Measurements from ENCODE around the gene SNX33. TPM values are rescaled to one million over a fixed set of nuclear protein-coding genes. Genes with fewer than 3 reads are reported as not detected.

Gene SNX33
- total RNA-seq, 3 donors from 2014 or later (not counting 1 experiment from before 2014, with no cell fraction given) = 2.5 to 5.6 (median 5.1) TPM

DNA sequence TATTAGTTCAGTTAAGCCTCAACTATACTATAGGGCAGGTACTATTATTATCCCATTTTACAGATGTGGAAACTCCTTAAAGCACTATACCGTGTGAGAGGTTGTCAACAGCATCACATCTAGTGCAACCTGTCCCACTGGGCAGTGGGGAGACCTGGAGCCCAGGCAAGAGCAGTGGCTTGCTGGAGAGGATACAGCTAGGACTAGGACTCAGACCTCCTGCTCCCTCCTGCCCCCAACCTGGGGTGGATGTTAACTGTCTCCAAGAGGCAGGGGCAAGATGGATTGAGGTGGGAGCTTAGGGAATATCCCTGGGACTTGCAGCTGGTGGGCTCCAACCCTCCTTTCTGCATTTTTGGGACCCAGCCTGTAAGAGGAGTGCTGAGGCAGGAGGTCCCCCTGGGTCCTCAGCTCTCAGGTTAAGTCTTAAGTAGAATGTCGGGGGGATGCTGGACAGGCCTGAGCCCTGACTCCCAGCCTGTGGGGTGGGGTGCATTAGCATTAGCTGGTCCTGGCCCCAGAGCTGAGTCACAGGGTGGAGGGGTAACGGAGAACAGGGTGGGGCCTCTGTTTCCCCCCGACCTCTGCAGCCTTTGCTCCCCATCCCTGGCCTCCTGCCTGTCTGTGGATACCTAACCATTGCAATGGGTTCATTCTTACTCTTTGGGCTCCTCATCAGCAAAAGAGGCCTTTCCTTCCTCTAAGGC, 6.6 kb downstream of the SNX33 start:
- H3K9me3 Mint-ChIP-seq = no peaks in the 10 kb centered on the region
- Histone ChIP-seq H3K4me3 (ENCODE audit: low read length) (no peak overlapping the region), H3K36me3 (ENCODE audit: control insufficient read depth, insufficient read depth, low read length) (no peaks in the 10 kb centered on the region), H3K27me3 (ENCODE audit: control insufficient read depth, insufficient read depth, low read length) (no peaks in the 10 kb centered on the region), H3K4me1 (ENCODE audit: control insufficient read depth, insufficient read depth, low read length) (peaks cover 12% of the 10 kb centered on the region), H3K27ac (ENCODE audit: low read length) (no peak overlapping the region), H3K9me3 (ENCODE audit: control insufficient read depth, insufficient read depth, low read length) (no peaks in the 10 kb centered on the region)
- TF ChIP-seq, protein P1, sequence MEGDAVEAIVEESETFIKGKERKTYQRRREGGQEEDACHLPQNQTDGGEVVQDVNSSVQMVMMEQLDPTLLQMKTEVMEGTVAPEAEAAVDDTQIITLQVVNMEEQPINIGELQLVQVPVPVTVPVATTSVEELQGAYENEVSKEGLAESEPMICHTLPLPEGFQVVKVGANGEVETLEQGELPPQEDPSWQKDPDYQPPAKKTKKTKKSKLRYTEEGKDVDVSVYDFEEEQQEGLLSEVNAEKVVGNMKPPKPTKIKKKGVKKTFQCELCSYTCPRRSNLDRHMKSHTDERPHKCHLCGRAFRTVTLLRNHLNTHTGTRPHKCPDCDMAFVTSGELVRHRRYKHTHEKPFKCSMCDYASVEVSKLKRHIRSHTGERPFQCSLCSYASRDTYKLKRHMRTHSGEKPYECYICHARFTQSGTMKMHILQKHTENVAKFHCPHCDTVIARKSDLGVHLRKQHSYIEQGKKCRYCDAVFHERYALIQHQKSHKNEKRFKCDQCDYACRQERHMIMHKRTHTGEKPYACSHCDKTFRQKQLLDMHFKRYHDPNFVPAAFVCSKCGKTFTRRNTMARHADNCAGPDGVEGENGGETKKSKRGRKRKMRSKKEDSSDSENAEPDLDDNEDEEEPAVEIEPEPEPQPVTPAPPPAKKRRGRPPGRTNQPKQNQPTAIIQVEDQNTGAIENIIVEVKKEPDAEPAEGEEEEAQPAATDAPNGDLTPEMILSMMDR (IDR thresholded peaks at IDR 0.05) = no peak
- DNase-seq (no peak), ATAC-seq (no peak)
- no peaks in the 10 kb centered on the region for H3K27me3 Mint-ChIP-seq (ENCODE audit: low read depth in 2 of 2)
- peaks cover 17 to 23% of the 10 kb centered on the region in 2 donors for H3K4me1 Mint-ChIP-seq
- H3K27ac Mint-ChIP-seq = no peak overlapping the region
- intact Hi-C loops (cut with micrococcal nuclease) = no loop called here
- H3K4me3 Mint-ChIP-seq = no peak overlapping the region
- H3K36me3 Mint-ChIP-seq = no peaks in the 10 kb centered on the region
- WGBS (ENCODE audit: insufficient coverage) = 92% methylated on average over 4 of the region's 4 CpGs

DNA sequence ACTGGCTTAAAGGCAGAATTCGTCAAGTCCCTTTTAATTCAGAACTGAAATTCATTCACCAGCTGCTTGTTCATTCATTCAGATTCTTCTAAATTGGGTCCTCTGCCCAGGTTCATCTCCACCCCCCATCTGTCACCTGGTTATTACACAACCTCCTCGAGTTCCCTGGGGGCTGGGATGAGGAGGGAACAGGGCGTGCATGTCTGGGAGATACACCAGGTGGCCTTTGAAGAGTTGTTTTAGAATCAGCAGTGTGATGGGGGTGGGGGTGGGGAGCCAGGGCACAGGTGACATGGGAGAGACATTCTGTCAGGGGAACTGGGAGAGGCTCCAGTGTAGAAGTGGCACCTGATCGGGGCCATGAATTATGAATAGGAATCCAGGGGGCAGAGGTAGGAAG, 8.2 kb downstream of the SNX33 start:
- no peaks in the 10 kb centered on the region for H3K27me3 Mint-ChIP-seq (ENCODE audit: low read depth in 2 of 2)
- intact Hi-C loops (cut with micrococcal nuclease) = no loop called here

DNA sequence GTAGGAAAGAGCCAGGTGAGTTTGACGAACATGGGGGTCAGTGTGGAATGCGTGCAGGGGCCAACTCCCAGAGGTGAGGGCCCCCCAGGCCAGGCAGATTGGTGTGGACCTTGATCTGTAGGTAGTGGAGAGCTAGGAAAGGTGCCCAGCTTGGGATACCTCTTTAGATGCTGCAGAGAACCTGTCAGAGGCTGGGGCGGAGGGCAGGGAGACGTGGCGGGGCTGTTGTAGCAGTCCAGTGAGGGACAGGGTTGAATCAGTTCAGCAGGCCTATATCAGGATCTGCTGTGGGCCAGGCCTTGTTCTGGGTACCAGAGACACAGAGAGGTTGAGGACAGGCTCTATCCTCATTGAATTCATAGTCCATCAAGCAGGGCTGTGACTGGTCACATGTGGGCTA, 8.6 kb downstream of the SNX33 start:
- Histone ChIP-seq H3K4me1 (ENCODE audit: control insufficient read depth, insufficient read depth, low read length) (peaks cover 7% of the 10 kb centered on the region), H3K36me3 (ENCODE audit: control insufficient read depth, insufficient read depth, low read length) (no peaks in the 10 kb centered on the region), H3K27ac (ENCODE audit: low read length) (no peak overlapping the region), H3K9me3 (ENCODE audit: control insufficient read depth, insufficient read depth, low read length) (no peaks in the 10 kb centered on the region), H3K27me3 (ENCODE audit: control insufficient read depth, insufficient read depth, low read length) (no peaks in the 10 kb centered on the region), H3K4me3 (ENCODE audit: low read length) (no peak overlapping the region)
- Mint-ChIP-seq H3K36me3 (no peaks in the 10 kb centered on the region), H3K27me3 (ENCODE audit: low read depth in 2 of 2) (no peaks in the 10 kb centered on the region), H3K9me3 (no peaks in the 10 kb centered on the region), H3K4me3 (no peak overlapping the region), H3K27ac (no peak overlapping the region), H3K4me1 (peaks cover 7 to 12% of the 10 kb centered on the region in 2 donors)
- no peak for ATAC-seq
- 93% methylated on average over 5 of the region's 5 CpGs for WGBS (ENCODE audit: insufficient coverage)
- TF ChIP-seq, protein P1 (IDR thresholded peaks at IDR 0.05) = no peak
- no peak for DNase-seq
- intact Hi-C loops (cut with micrococcal nuclease) = no loop called here

More for the DNA sequence above, 8.2 kb downstream of the SNX33 start:
- no peak overlapping the region for H3K4me3 Mint-ChIP-seq
- no peaks in the 10 kb centered on the region for H3K9me3 Mint-ChIP-seq
- no peak overlapping the region for H3K27ac Mint-ChIP-seq
- H3K4me1 Mint-ChIP-seq = peaks cover 11 to 16% of the 10 kb centered on the region in 2 donors
- H3K4me3 ChIP-seq (ENCODE audit: low read length) = no peak overlapping the region
- no peak overlapping the region for H3K27ac ChIP-seq (ENCODE audit: low read length)
- H3K27me3 ChIP-seq (ENCODE audit: control insufficient read depth, insufficient read depth, low read length) = no peaks in the 10 kb centered on the region
- H3K36me3 ChIP-seq (ENCODE audit: control insufficient read depth, insufficient read depth, low read length) = no peaks in the 10 kb centered on the region
- WGBS (ENCODE audit: insufficient coverage) = 67% methylated on average over 4 of the region's 4 CpGs
- no peak for DNase-seq
- no peak for ATAC-seq
- H3K9me3 ChIP-seq (ENCODE audit: control insufficient read depth, insufficient read depth, low read length) = no peaks in the 10 kb centered on the region
- TF ChIP-seq, protein P1 (IDR thresholded peaks at IDR 0.05) = no peak
- peaks cover 11% of the 10 kb centered on the region for H3K4me1 ChIP-seq (ENCODE audit: control insufficient read depth, insufficient read depth, low read length)
- H3K36me3 Mint-ChIP-seq = no peaks in the 10 kb centered on the region

DNA sequence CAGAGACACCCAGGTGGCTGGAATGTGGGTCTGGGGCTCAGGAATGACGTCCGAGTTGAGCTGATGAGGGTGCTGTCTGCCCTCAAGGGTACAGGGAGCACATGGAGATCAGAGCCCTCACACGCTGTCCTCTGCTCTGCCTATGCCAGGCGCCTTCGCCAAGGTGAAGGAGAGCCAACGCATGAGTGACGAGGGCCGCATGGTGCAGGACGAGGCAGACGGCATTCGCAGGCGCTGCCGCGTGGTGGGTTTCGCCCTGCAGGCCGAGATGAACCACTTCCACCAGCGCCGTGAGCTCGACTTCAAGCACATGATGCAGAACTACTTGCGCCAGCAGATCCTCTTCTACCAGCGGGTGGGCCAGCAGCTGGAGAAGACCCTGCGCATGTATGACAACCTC, 9.1 kb downstream of the SNX33 start:
- H3K27me3 ChIP-seq (ENCODE audit: control insufficient read depth, insufficient read depth, low read length) = no peaks in the 10 kb centered on the region
- H3K4me3 Mint-ChIP-seq = no peak overlapping the region
- DNase-seq (no peak), ATAC-seq (no peak)
- no peaks in the 10 kb centered on the region for H3K36me3 ChIP-seq (ENCODE audit: control insufficient read depth, insufficient read depth, low read length)
- 95% methylated on average over 22 of the region's 22 CpGs for WGBS (ENCODE audit: insufficient coverage)
- H3K9me3 ChIP-seq (ENCODE audit: control insufficient read depth, insufficient read depth, low read length) = no peaks in the 10 kb centered on the region
- no peak overlapping the region for H3K27ac ChIP-seq (ENCODE audit: low read length)
- H3K4me1 Mint-ChIP-seq = peaks cover 4 to 7% of the 10 kb centered on the region in 2 donors
- peaks cover 3% of the 10 kb centered on the region for H3K4me1 ChIP-seq (ENCODE audit: control insufficient read depth, insufficient read depth, low read length)
- no peak overlapping the region for H3K4me3 ChIP-seq (ENCODE audit: low read length)
- no peak overlapping the region for H3K27ac Mint-ChIP-seq
- intact Hi-C loops (cut with micrococcal nuclease) = no loop called here
- H3K9me3 Mint-ChIP-seq = no peaks in the 10 kb centered on the region
- TF ChIP-seq, protein P1 (IDR thresholded peaks at IDR 0.05) = no peak
- H3K36me3 Mint-ChIP-seq = no peaks in the 10 kb centered on the region
- no peaks in the 10 kb centered on the region for H3K27me3 Mint-ChIP-seq (ENCODE audit: low read depth in 2 of 2)

Measured in natural killer cell (primary cell).